Loucy (cell line): ENCODE results near the gene LCOR.

Experiments used
- H2AFZ ChIP-seq: fragments of 200-600 bp; sonication (generic); 2 replicates; pipeline ENCODE4 v1.6.0; 2016; ENCODE audit warnings: antibody characterized with exemption, mild to moderate bottlenecking, low read length, moderate library complexity
- H3F3A ChIP-seq: fragments of 200-600 bp; 2 replicates; pipeline ENCODE4 v1.6.0; 2016; ENCODE audit warnings: antibody characterized with exemption, low read depth, mild to moderate bottlenecking
- H3K27me3 ChIP-seq: fragments of 200-600 bp; sonication (generic); 2 replicates; pipeline ENCODE4 v1.6.1; 2014; ENCODE audit warnings: low read length, mild to moderate bottlenecking; ENCODE audit not compliant: insufficient read depth, poor library complexity, severe bottlenecking
- H3K36me3 ChIP-seq: fragments of 200-600 bp; sonication (generic); 2 replicates; pipeline ENCODE4 v1.6.1; 2016; ENCODE audit warnings: low read length; ENCODE audit not compliant: insufficient read depth
- H3K4me1 ChIP-seq: fragments of 200-600 bp; sonication (generic); 2 replicates; pipeline ENCODE4 v1.5.1; 2014; ENCODE audit warnings: low read length, mild to moderate bottlenecking; ENCODE audit not compliant: insufficient read depth, poor library complexity, severe bottlenecking
- H3K4me2 ChIP-seq: fragments of 200-600 bp; sonication (generic); 2 replicates; pipeline ENCODE4 v1.6.0; 2014; ENCODE audit warnings: antibody characterized with exemption, low read length, low read depth, mild to moderate bottlenecking; ENCODE audit not compliant: poor library complexity, severe bottlenecking
- H3K4me3 ChIP-seq: fragments of 200-600 bp; sonication (generic); 2 replicates; pipeline ENCODE4 v1.5.1; 2014; ENCODE audit warnings: low read length, mild to moderate bottlenecking, mixed read lengths; ENCODE audit not compliant: poor library complexity, severe bottlenecking
- H3K79me2 ChIP-seq: fragments of 200-600 bp; sonication (generic); 2 replicates; pipeline ENCODE4 v1.6.1; 2014; ENCODE audit warnings: low read length; ENCODE audit not compliant: insufficient read depth
- H3K9ac ChIP-seq: fragments of 200-600 bp; sonication (generic); 2 replicates; pipeline ENCODE4 v1.6.0; 2014; ENCODE audit warnings: mild to moderate bottlenecking, low read depth, low read length, moderate library complexity; ENCODE audit not compliant: poor library complexity, severe bottlenecking
- H3K9me2 ChIP-seq: fragments of 200-600 bp; sonication (generic); replicated peaks from 2 replicates; pipeline ENCODE4 v1.6.1; 2016; ENCODE audit warnings: low read depth, low read length, mixed read lengths
- H3K9me3 ChIP-seq: fragments of 200-600 bp; sonication (generic); 2 replicates; pipeline ENCODE4 v1.6.1; 2014; ENCODE audit warnings: mild to moderate bottlenecking, antibody characterized with exemption, low read length, low read depth; ENCODE audit not compliant: insufficient read depth
- H4K20me1 ChIP-seq: fragments of 200-600 bp; sonication (generic); 2 replicates; pipeline ENCODE4 v1.6.0; 2014; ENCODE audit warnings: antibody characterized with exemption, low read length, mild to moderate bottlenecking; ENCODE audit not compliant: insufficient read depth, poor library complexity, severe bottlenecking
- EZH2phosphoT487 ChIP-seq: fragments of 200-600 bp; IDR thresholded peaks from 2 replicates; pipeline ENCODE4 v1.6.1; 2018; ENCODE audit warnings: antibody characterized with exemption, mild to moderate bottlenecking, moderate library complexity, borderline replicate concordance
- TF ChIP-seq, protein P1 (sequence below): fragments of 200-600 bp; sonication (generic); conservative IDR thresholded peaks from 2 replicates; pipeline ENCODE4 v1.5.1; 2014; ENCODE audit warnings: mild to moderate bottlenecking, antibody characterized with exemption, low read length

The LCOR gene

DNA sequence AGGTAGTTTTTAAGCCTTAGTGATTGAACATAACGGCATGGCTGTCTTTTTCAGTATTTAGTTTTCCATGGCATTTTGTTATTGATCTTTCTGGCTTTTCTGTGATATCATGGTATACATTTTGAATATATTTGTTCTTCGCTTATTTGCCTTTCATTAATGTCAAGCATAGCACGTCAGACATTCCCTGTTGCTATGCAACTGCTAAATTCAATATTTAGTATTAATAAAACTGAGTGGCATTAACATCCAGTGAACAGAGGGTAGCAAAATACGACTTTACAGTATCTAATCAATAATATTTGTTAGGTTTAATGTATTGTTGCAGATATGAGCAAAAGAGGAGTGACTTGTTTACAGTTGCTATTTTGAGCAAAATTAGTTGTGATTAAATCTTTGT lies 72.5 kb downstream of the LCOR start:
- TF ChIP-seq EZH2phosphoT487 = no peak
- TF ChIP-seq, protein P1, sequence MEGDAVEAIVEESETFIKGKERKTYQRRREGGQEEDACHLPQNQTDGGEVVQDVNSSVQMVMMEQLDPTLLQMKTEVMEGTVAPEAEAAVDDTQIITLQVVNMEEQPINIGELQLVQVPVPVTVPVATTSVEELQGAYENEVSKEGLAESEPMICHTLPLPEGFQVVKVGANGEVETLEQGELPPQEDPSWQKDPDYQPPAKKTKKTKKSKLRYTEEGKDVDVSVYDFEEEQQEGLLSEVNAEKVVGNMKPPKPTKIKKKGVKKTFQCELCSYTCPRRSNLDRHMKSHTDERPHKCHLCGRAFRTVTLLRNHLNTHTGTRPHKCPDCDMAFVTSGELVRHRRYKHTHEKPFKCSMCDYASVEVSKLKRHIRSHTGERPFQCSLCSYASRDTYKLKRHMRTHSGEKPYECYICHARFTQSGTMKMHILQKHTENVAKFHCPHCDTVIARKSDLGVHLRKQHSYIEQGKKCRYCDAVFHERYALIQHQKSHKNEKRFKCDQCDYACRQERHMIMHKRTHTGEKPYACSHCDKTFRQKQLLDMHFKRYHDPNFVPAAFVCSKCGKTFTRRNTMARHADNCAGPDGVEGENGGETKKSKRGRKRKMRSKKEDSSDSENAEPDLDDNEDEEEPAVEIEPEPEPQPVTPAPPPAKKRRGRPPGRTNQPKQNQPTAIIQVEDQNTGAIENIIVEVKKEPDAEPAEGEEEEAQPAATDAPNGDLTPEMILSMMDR = no peak
- Histone ChIP-seq H3K4me1 (no peaks in the 10 kb centered on the region), H3K79me2 (peaks cover 90% of the 10 kb centered on the region), H3K9me2 (no peaks in the 10 kb centered on the region), H3K36me3 (peaks cover 16% of the 10 kb centered on the region), H3K9ac (no peak overlapping the region), H3K4me2 (no peak overlapping the region), H3K4me3 (no peak overlapping the region), H4K20me1 (peaks cover 55% of the 10 kb centered on the region), H3K9me3 (no peaks in the 10 kb centered on the region), H2AFZ (no peak overlapping the region), H3F3A (no peaks in the 10 kb centered on the region), H3K27me3 (no peaks in the 10 kb centered on the region)

DNA sequence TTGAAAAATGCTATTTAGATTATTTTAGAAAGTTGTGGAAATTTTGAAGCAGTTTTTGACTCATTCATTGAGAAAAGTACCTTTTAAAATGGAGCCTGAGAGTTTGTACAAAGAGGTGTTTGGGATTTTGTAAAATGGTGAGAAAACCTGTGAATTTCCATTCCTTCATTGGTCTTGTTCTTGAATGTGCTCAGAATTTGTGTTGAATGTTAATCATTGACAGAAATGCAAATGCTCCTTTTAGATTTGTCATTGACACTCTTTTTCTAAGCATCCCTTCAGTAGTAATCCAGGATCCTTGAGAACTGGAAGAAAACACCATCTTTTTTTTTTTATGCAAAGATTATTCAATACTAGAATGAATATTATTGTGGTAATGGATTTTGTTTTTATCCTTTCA lies 74.8 kb downstream of the LCOR start:
- no peak overlapping the region for H3K4me2 ChIP-seq
- H3K9me2 ChIP-seq = no peaks in the 10 kb centered on the region
- H3K4me1 ChIP-seq = no peaks in the 10 kb centered on the region
- no peaks in the 10 kb centered on the region for H3K27me3 ChIP-seq
- no peak overlapping the region for H3K9ac ChIP-seq
- H3K9me3 ChIP-seq = no peaks in the 10 kb centered on the region
- TF ChIP-seq EZH2phosphoT487 = no peak
- TF ChIP-seq, protein P1 = no peak
- no peak overlapping the region for H2AFZ ChIP-seq
- H3K4me3 ChIP-seq = no peak overlapping the region
- H3K36me3 ChIP-seq = peaks cover 27% of the 10 kb centered on the region
- H3F3A ChIP-seq = no peaks in the 10 kb centered on the region
- H4K20me1 ChIP-seq = peaks cover 49% of the 10 kb centered on the region
- H3K79me2 ChIP-seq = peaks cover 77% of the 10 kb centered on the region

DNA sequence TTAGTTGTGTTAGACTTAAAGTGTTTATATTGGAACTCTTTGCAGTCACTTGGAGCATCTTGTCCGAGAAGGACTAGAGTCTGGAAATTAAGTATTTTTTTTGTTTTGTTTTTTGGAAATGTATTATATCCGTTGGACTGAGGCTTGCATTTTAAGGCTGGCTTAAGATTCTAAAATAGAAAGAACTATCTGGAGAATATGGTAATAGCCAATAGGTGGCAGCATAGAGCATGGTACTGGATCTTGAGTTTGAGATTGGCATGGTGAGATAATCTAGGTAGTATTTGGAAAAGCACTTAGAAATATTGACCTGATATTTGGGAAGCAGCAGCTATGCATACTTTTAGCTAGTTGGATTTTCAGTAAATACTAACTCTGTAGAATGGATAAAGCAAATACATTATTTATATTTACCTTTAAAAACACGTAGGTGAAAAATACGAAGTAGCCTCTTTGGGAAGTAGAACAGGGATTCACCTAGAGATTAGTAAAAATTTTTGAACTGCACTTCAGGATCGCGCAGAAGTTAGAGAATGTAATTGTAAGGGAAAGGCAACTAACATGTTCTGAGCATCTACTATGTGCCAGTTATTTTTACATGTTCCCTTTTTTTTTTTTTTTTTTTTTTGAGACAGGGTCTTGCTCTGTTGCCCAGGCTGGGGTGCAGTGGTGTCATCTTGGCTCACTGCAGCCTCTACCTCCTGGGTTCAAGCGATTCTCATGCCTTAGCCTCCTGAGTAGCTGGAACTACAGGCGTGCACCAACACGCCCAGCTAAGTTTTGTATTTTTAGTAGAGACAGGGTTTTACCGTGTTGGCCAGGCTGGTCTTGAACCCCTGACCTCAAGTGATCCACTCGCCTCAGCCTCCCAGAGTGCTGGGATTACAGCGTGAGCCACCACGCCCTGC lies 78.6 kb downstream of the LCOR start:
- TF ChIP-seq, protein P1 = peak; percentile 84
- no peak for TF ChIP-seq EZH2phosphoT487
- no peaks in the 10 kb centered on the region for H3K27me3 ChIP-seq
- peaks cover 25% of the 10 kb centered on the region for H4K20me1 ChIP-seq
- H2AFZ ChIP-seq = no peak overlapping the region
- no peak overlapping the region for H3K4me2 ChIP-seq
- H3K4me1 ChIP-seq = no peaks in the 10 kb centered on the region
- H3K4me3 ChIP-seq = no peak overlapping the region
- H3K9me3 ChIP-seq = no peaks in the 10 kb centered on the region
- H3K79me2 ChIP-seq = peaks cover 66% of the 10 kb centered on the region
- H3K9me2 ChIP-seq = no peaks in the 10 kb centered on the region
- H3F3A ChIP-seq = no peaks in the 10 kb centered on the region
- no peak overlapping the region for H3K9ac ChIP-seq
- peaks cover 53% of the 10 kb centered on the region for H3K36me3 ChIP-seq
